GM18519 (cell line): ENCODE measurements around the gene C2CD4B.

Experiments
- ATAC-seq: cut with Tn5 transposase; IDR thresholded peaks from one replicate; pipeline ENCODE4 v1.9.1; 2021; ENCODE audit warnings: mild to moderate bottlenecking, moderate library complexity; ENCODE audit not compliant: unreplicated experiment, low FRiP score

Gene C2CD4B

GRCh38 chr15:62150445-62150844, 14.6 kb downstream of the C2CD4B start:
- no peak for ATAC-seq

- no peak for ATAC-seq
These were observed 15.4 kb downstream of the C2CD4B start for GRCh38 chr15:62149729-62150128.

GRCh38 chr15:62147551-62147950, 17.5 kb downstream of the C2CD4B start:
- ATAC-seq = no peak

- no peak for ATAC-seq
These were observed 17.9 kb downstream of the C2CD4B start for GRCh38 chr15:62147149-62147548.

- ATAC-seq = no peak
These were observed 19.9 kb downstream of the C2CD4B start for GRCh38 chr15:62145015-62145735.

GRCh38 chr15:62142736-62143135, 22.3 kb downstream of the C2CD4B start:
- ATAC-seq = no peak

GRCh38 chr15:62141643-62142588, 23.2 kb downstream of the C2CD4B start:
- ATAC-seq = no peak

GRCh38 chr15:62141200-62141599, 23.9 kb downstream of the C2CD4B start:
- ATAC-seq = no peak

GRCh38 chr15:62138124-62138523, 27.0 kb downstream of the C2CD4B start:
- ATAC-seq = no peak

- no peak for ATAC-seq
These were observed 27.9 kb downstream of the C2CD4B start for GRCh38 chr15:62136911-62137865.

- ATAC-seq = no peak
These were observed 29.5 kb downstream of the C2CD4B start for GRCh38 chr15:62135532-62136134.

- ATAC-seq = no peak
These were observed 31.9 kb downstream of the C2CD4B start for GRCh38 chr15:62133141-62133540.

- no peak for ATAC-seq
These were observed 36.2 kb downstream of the C2CD4B start for GRCh38 chr15:62128916-62129315.

GRCh38 chr15:62126364-62126763, 38.7 kb downstream of the C2CD4B start:
- ATAC-seq = no peak

- no peak for ATAC-seq
These were observed 39.3 kb downstream of the C2CD4B start for GRCh38 chr15:62125773-62126172.

GRCh38 chr15:62124973-62125303, 40.1 kb downstream of the C2CD4B start:
- ATAC-seq = no peak

- ATAC-seq = no peak
These were observed 40.7 kb downstream of the C2CD4B start for GRCh38 chr15:62124176-62124972.

GRCh38 chr15:62122249-62122648, 42.8 kb downstream of the C2CD4B start:
- ATAC-seq = no peak

GRCh38 chr15:62121273-62122015, 43.6 kb downstream of the C2CD4B start:
- no peak for ATAC-seq
